IMR-90 (cell line): ENCODE data around the gene PLOD1. TPM values are rescaled to one million over a fixed set of nuclear protein-coding genes. Genes with fewer than 3 reads are reported as not detected.

ENCODE experiments used
- ATAC-seq: fragments of 200-7000 bp; cut with Tn5 transposase; 2 replicates; pipeline ENCODE4 v1.9.1; 2020; ENCODE audit warnings: low read depth, mild to moderate bottlenecking, moderate library complexity
- BruUV-seq: library from RNA; stranded (reverse); fragments of 400-500 nt; replicated peaks from 2 replicates; lab custom pipeline; 2021; lab: Mats Ljungman, UMichigan
- CTCF ChIA-PET: fragments of 300-600 bp; formaldehyde crosslinking; extraction: SDS; loops from one replicate; lab custom pipeline; 2021; ENCODE audit warnings: antibody characterized with exemption; lab: Yijun Ruan, JAX
- POLR2A ChIA-PET: fragments of 300-600 bp; sonication (Branson Sonifier 250); formaldehyde crosslinking; loops from one replicate; lab custom pipeline; 2022; ENCODE audit warnings: antibody characterized with exemption; ENCODE audit not compliant: unreplicated experiment; lab: Charles Lee
- DNase-seq: peaks from one replicate; pipeline ENCODE4 v3.0.0; 2013
- H2AFZ ChIP-seq: replicated peaks from 2 replicates; pipeline ENCODE3; 2013; ENCODE audit warnings: low read length, mild to moderate bottlenecking; ENCODE audit not compliant: poor library complexity
- H2AK5ac ChIP-seq: 2 replicates; pipeline ENCODE4 v1.6.1; 2013; ENCODE audit warnings: low read depth, low read length, inconsistent platforms
- H2AK9ac ChIP-seq: replicated peaks from 2 replicates; pipeline ENCODE3; 2013; ENCODE audit warnings: mild to moderate bottlenecking, low read depth, low read length, moderate library complexity; ENCODE audit not compliant: poor library complexity
- H2BK120ac ChIP-seq: 2 replicates; pipeline ENCODE4 v1.6.1; 2013; ENCODE audit warnings: low read depth, low read length, inconsistent platforms
- H2BK15ac ChIP-seq: 3 replicates; pipeline ENCODE4 v1.6.1; 2013; ENCODE audit warnings: low read depth, low read length, inconsistent platforms
- H2BK20ac ChIP-seq: 2 replicates; pipeline ENCODE4 v1.6.1; 2013; ENCODE audit warnings: low read depth, mild to moderate bottlenecking, inconsistent platforms, low read length, moderate library complexity
- H2BK5ac ChIP-seq: 2 replicates; pipeline ENCODE4 v1.6.1; 2013; ENCODE audit warnings: mild to moderate bottlenecking, low read depth, low read length, inconsistent platforms; ENCODE audit not compliant: poor library complexity, severe bottlenecking
- H3K14ac ChIP-seq: replicated peaks from 2 replicates; pipeline ENCODE4 v1.6.1; 2013; ENCODE audit warnings: low read depth, low read length, inconsistent platforms
- H3K18ac ChIP-seq: 2 replicates; pipeline ENCODE4 v1.6.1; 2013; ENCODE audit warnings: low read depth, low read length, control low read depth
- H3K23ac ChIP-seq: 2 replicates; pipeline ENCODE4 v1.6.1; 2013; ENCODE audit warnings: low read depth, low read length, inconsistent platforms
- H3K27ac ChIP-seq: 2 replicates; pipeline ENCODE4 v1.5.1; 2013; ENCODE audit warnings: mild to moderate bottlenecking, control low read depth, low read length; ENCODE audit not compliant: insufficient read depth
- H3K27me3 ChIP-seq: 2 replicates; pipeline ENCODE4 v1.6.1; 2013; ENCODE audit warnings: low read length; ENCODE audit not compliant: control insufficient read depth, insufficient read depth
- H3K36me3 ChIP-seq: 2 replicates; pipeline ENCODE4 v1.6.1; 2013; ENCODE audit warnings: low read length, mixed read lengths; ENCODE audit not compliant: control insufficient read depth, insufficient read depth
- H3K4ac ChIP-seq: 2 replicates; pipeline ENCODE4 v1.6.1; 2013; ENCODE audit warnings: low read depth, low read length, inconsistent platforms
- H3K4me1 ChIP-seq: 2 replicates; pipeline ENCODE4 v1.6.1; 2013; ENCODE audit warnings: low read length, mixed read lengths; ENCODE audit not compliant: control insufficient read depth, insufficient read depth
- H3K4me2 ChIP-seq: 2 replicates; pipeline ENCODE4 v1.6.1; 2013; ENCODE audit warnings: low read depth, mild to moderate bottlenecking, control low read depth, low read length, moderate library complexity
- H3K4me3 ChIP-seq: 2 replicates; pipeline ENCODE4 v1.5.1; 2013; ENCODE audit warnings: low read depth, mild to moderate bottlenecking, control low read depth, low read length, moderate library complexity; ENCODE audit not compliant: insufficient read depth
- H3K56ac ChIP-seq: 2 replicates; pipeline ENCODE4 v1.6.1; 2013; ENCODE audit warnings: low read length, inconsistent platforms; ENCODE audit not compliant: insufficient read depth; ENCODE audit errors: extremely low read depth
- H3K79me1 ChIP-seq, 2 experiments: 2 replicates each; pipeline ENCODE4 v1.6.1; 2013; ENCODE audit warnings: low read length in 2 of 2, inconsistent platforms in 1 of 2, low read depth in 1 of 2
- H3K9ac ChIP-seq: 2 replicates; pipeline ENCODE4 v1.6.1; 2013; ENCODE audit warnings: low read depth, low read length, control low read depth
- H3K9me1 ChIP-seq: 2 replicates; pipeline ENCODE4 v1.6.1; 2013; ENCODE audit warnings: low read length, inconsistent platforms; ENCODE audit not compliant: insufficient read depth
- H3K9me3 ChIP-seq: 2 replicates; pipeline ENCODE4 v1.6.1; 2013; ENCODE audit warnings: low read length; ENCODE audit not compliant: control insufficient read depth, insufficient read depth
- H4K20me1 ChIP-seq: 2 replicates; pipeline ENCODE4 v1.6.1; 2013; ENCODE audit warnings: low read length, inconsistent platforms; ENCODE audit not compliant: insufficient read depth
- H4K5ac ChIP-seq: 2 replicates; pipeline ENCODE4 v1.6.1; 2013; ENCODE audit warnings: mild to moderate bottlenecking, low read depth, low read length, control low read depth
- H4K8ac ChIP-seq, 2 experiments: 2 replicates each; pipeline ENCODE4 v1.6.1; 2013; ENCODE audit warnings: low read depth in 2 of 2, low read length in 2 of 2, control low read depth in 1 of 2, inconsistent platforms in 1 of 2
- H4K91ac ChIP-seq: 2 replicates; pipeline ENCODE4 v1.6.1; 2013; ENCODE audit warnings: low read depth, low read length, inconsistent platforms; ENCODE audit not compliant: insufficient read depth
- BHLHE40 ChIP-seq: fragments of 150-350 bp; IDR thresholded peaks from 2 replicates; pipeline ENCODE4 v1.6.1; 2016; ENCODE audit warnings: mild to moderate bottlenecking, low read depth, low read length
- CEBPB ChIP-seq: IDR thresholded peaks from 2 replicates; pipeline ENCODE4 v1.6.1; 2012; ENCODE audit warnings: low read depth, low read length, improper control_type of control experiment
- CHD1 ChIP-seq: IDR thresholded peaks from 2 replicates; pipeline ENCODE4 v1.6.1; 2012; ENCODE audit warnings: low read depth, low read length, improper control_type of control experiment
- FOS ChIP-seq: fragments of 150-350 bp; IDR thresholded peaks from 2 replicates; pipeline ENCODE4 v1.6.1; 2016; ENCODE audit warnings: low read depth, low read length
- MAFK ChIP-seq: IDR thresholded peaks from 2 replicates; pipeline ENCODE4 v1.6.1; 2012; ENCODE audit warnings: low read depth, low read length, improper control_type of control experiment
- MAZ ChIP-seq: IDR thresholded peaks from 2 replicates; pipeline ENCODE4 v1.6.1; 2012; ENCODE audit warnings: low read depth, mild to moderate bottlenecking, low read length, improper control_type of control experiment, moderate library complexity, borderline replicate concordance
- MXI1 ChIP-seq: IDR thresholded peaks from 2 replicates; pipeline ENCODE4 v1.6.1; 2012; ENCODE audit warnings: low read depth, mild to moderate bottlenecking, low read length, moderate library complexity, borderline replicate concordance
- NFE2L2 ChIP-seq: fragments of 150-350 bp; IDR thresholded peaks from 2 replicates; pipeline ENCODE4 v1.6.1; 2016; ENCODE audit warnings: low read depth, mild to moderate bottlenecking, low read length
- POLR2A ChIP-seq: IDR thresholded peaks from 2 replicates; pipeline ENCODE4 v1.6.1; 2012; ENCODE audit warnings: mild to moderate bottlenecking, low read depth, low read length
- RAD21 ChIP-seq: IDR thresholded peaks from 2 replicates; pipeline ENCODE4 v1.6.1; 2012; ENCODE audit warnings: low read length, improper control_type of control experiment
- RCOR1 ChIP-seq: IDR thresholded peaks from 2 replicates; pipeline ENCODE4 v1.6.1; 2012; ENCODE audit warnings: mild to moderate bottlenecking, low read length, improper control_type of control experiment; ENCODE audit not compliant: insufficient replicate concordance
- RFX5 ChIP-seq: IDR thresholded peaks from 2 replicates; pipeline ENCODE4 v1.8.0; 2012; ENCODE audit warnings: low read depth, mild to moderate bottlenecking, low read length, moderate library complexity
- SMC3 ChIP-seq: fragments of 150-350 bp; IDR thresholded peaks from 2 replicates; pipeline ENCODE4 v1.6.1; 2016; ENCODE audit warnings: low read depth, mild to moderate bottlenecking, antibody characterized with exemption, low read length, moderate library complexity
- WGBS, 2 experiments: methylation state at CpG; one replicate each; pipeline versions ENCODE4 v1.1.5 to v1.1.7; 2013; ENCODE audit warnings: missing lambda C conversion rate in 2 of 2; ENCODE audit not compliant: insufficient read length in 1 of 2; ENCODE audit errors: extremely low coverage in 2 of 2; 5-methylcytosine and 5-hydroxymethylcytosine counted together
- dilution Hi-C: fragments of 300-500 bp; cut with HindIII; formaldehyde crosslinking; loops from one replicate; pipeline ENCODE4 v1.14.3; 2018; ENCODE audit warnings: low sequenced_read_pairs; ENCODE audit not compliant: unreplicated experiment
- in situ Hi-C: fragments of 300-500 bp; cut with MboI; formaldehyde crosslinking; loops from 3 replicates; pipeline ENCODE4 v1.14.3; 2019; ENCODE audit warnings: low sequenced_read_pairs, inconsistent platforms, mixed read lengths
- intact Hi-C: fragments of 100-400 bp; cut with micrococcal nuclease; formaldehyde crosslinking; loops from 2 replicates; pipeline ENCODE4 v1.10.0; 2022
- polyA plus RNA-seq, 3 experiments: library from polyadenylated mRNA; depleted of rRNA; stranded (reverse); fragments of >200 nt; gene quantifications; 2 replicates each; pipeline ENCODE4 v1.2.3, GENCODE V29; 2012; ENCODE audit warnings: low replicate concordance in 1 of 3
- total RNA-seq: library from RNA; depleted of rRNA; stranded (reverse); fragments of >200 nt; gene quantifications from 2 replicates; pipeline ENCODE4 v1.2.3, GENCODE V29; 2012
- TF ChIP-seq, protein P1 (sequence below): conservative IDR thresholded peaks from 2 replicates; pipeline ENCODE4 v1.5.1; 2012; ENCODE audit warnings: mild to moderate bottlenecking, low read depth, low read length, improper control_type of control experiment
- TF ChIP-seq, protein P2 (sequence below): fragments of 150-350 bp; IDR thresholded peaks from 2 replicates; pipeline ENCODE4 v1.6.1; 2017; ENCODE audit warnings: mild to moderate bottlenecking, antibody characterized with exemption, low read length, low read depth
- TF ChIP-seq, protein P3 (sequence below): fragments of 150-350 bp; IDR thresholded peaks from 2 replicates; pipeline ENCODE4 v1.6.1; 2016; ENCODE audit warnings: low read depth, mild to moderate bottlenecking, low read length, moderate library complexity, borderline replicate concordance

The PLOD1 gene
- total and polyA plus RNA-seq, 2 of the 4 experiments (the other 2 are of a cell fraction): 283 to 609 TPM

DNA sequence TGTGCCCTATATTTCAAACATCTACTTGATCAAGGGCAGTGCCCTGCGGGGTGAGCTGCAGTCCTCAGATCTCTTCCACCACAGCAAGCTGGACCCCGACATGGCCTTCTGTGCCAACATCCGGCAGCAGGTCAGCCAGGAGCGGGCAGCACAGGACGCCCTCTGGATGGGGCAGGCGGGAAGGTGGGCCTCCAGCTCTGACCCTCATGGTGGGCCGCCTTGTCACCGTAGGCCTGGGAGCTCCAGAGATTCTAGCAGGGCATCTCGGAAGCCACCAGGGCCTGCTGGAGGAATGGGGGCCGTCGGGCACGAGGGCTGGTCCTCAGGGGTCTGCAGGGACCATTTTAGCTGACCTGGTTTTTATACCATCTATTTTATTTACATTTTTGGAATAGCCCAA lies 30.1 kb downstream of the PLOD1 start:
- Histone ChIP-seq H3K79me1 (peaks cover 0 to 9% of the 10 kb centered on the region in 2 experiments; a peak in 1 of 4 replicates), H3K14ac (no peak overlapping the region), H2AFZ (no peak overlapping the region), H4K8ac (no peak overlapping the region), H3K4me2 (no peak overlapping the region), H3K23ac (no peak overlapping the region), H3K9me1 (no peaks in the 10 kb centered on the region), H3K9me3 (no peaks in the 10 kb centered on the region), H3K18ac (no peak overlapping the region), H3K56ac (no peak overlapping the region), H4K91ac (no peak overlapping the region), H3K4ac (no peak overlapping the region), H2AK5ac (no peak overlapping the region), H3K27me3 (no peaks in the 10 kb centered on the region), H2BK15ac (no peak overlapping the region), H2BK20ac (no peak overlapping the region), H4K20me1 (no peaks in the 10 kb centered on the region; the same call in none of the 2 replicates), H3K27ac (no peak overlapping the region), H2BK5ac (no peak overlapping the region), H3K36me3 (peaks cover 70% of the 10 kb centered on the region), H2AK9ac (peak overlapping the region; percentile 24), H4K5ac (no peak overlapping the region), H2BK120ac (no peak overlapping the region), H3K9ac (no peak overlapping the region), H3K4me3 (no peak overlapping the region), H3K4me1 (no peaks in the 10 kb centered on the region)
- ChIA-PET CTCF (no interaction called here), POLR2A (no interaction called here)
- no TSS peak for BruUV-seq
- DNase-seq (no peak), ATAC-seq (no peak)
- dilution Hi-C loops (no loop called here), intact Hi-C loops (no loop called here), in situ Hi-C loops (no loop called here)
- 88% methylated on average over 6 of the region's 12 CpGs; no CpG with 5 or more reads in 1 of the 2 experiments for WGBS, 2 experiments
- TF ChIP-seq FOS (no peak), CEBPB (no peak), RAD21 (no peak), MXI1 (no peak), MAFK (no peak), RCOR1 (no peak), MAZ (no peak), RFX5 (no peak), BHLHE40 (no peak), CHD1 (no peak), NFE2L2 (no peak), SMC3 (no peak), POLR2A (no peak)
- TF ChIP-seq, protein P1, sequence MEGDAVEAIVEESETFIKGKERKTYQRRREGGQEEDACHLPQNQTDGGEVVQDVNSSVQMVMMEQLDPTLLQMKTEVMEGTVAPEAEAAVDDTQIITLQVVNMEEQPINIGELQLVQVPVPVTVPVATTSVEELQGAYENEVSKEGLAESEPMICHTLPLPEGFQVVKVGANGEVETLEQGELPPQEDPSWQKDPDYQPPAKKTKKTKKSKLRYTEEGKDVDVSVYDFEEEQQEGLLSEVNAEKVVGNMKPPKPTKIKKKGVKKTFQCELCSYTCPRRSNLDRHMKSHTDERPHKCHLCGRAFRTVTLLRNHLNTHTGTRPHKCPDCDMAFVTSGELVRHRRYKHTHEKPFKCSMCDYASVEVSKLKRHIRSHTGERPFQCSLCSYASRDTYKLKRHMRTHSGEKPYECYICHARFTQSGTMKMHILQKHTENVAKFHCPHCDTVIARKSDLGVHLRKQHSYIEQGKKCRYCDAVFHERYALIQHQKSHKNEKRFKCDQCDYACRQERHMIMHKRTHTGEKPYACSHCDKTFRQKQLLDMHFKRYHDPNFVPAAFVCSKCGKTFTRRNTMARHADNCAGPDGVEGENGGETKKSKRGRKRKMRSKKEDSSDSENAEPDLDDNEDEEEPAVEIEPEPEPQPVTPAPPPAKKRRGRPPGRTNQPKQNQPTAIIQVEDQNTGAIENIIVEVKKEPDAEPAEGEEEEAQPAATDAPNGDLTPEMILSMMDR: no peak
- TF ChIP-seq, protein P2, sequence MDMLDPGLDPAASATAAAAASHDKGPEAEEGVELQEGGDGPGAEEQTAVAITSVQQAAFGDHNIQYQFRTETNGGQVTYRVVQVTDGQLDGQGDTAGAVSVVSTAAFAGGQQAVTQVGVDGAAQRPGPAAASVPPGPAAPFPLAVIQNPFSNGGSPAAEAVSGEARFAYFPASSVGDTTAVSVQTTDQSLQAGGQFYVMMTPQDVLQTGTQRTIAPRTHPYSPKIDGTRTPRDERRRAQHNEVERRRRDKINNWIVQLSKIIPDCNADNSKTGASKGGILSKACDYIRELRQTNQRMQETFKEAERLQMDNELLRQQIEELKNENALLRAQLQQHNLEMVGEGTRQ: no peak
- TF ChIP-seq, protein P3, sequence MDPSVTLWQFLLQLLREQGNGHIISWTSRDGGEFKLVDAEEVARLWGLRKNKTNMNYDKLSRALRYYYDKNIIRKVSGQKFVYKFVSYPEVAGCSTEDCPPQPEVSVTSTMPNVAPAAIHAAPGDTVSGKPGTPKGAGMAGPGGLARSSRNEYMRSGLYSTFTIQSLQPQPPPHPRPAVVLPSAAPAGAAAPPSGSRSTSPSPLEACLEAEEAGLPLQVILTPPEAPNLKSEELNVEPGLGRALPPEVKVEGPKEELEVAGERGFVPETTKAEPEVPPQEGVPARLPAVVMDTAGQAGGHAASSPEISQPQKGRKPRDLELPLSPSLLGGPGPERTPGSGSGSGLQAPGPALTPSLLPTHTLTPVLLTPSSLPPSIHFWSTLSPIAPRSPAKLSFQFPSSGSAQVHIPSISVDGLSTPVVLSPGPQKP: no peak
